ENCODE results near the gene DTD1. TPM values are rescaled to one million over a fixed set of nuclear protein-coding genes. Genes with fewer than 3 reads are reported as not detected.

DTD1 gene
- total RNA-seq, 1 donor from 2014 or later, result 35.5 TPM

DNA sequence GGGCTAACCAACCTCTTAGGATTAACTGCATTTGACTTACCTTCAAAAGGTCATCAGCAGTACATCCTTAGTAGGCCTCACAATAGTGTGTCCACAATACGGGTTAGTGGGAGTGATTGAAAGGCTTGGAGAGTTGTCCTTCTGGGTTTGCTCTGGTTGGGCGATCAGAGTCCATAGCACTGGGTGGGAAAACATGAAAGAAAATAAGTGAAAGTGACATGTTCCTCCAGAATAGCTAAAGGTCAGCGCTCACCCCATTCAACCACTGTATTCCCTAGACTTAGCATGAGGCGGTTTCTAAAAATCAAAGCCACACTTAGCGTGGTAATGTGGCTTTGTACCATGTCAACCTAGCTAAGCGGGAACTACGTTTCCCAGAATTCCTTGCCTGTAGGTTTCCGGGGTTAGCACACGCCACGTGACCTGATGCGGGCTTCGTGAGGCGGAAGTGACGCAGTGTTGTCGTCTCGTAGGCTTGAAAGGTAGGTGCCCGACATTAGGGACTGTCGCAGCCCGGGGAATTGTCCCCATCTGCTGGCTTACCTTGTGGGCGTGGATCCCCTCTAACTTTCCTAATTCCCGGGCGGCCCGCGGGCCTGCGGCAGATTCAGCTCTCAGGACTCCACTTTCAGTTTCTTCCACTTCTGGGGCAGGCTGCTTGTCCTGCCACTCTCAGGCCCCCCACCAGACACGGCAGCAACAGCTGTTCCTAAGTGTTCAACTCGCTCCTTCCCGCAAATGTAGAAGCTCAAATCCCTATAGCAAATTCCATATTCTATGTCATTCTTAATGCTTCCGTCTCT is 206.0 kb downstream of the DTD1 start:
- peak; percentile 92 to 95 for DNase-seq (ENCODE audit: low read depth in 2 of 2)

GRCh38 chr20:18794428-18794787 is 206.6 kb downstream of the DTD1 start:
- no peak for DNase-seq (ENCODE audit: low read depth in 2 of 2)

- DNase-seq (ENCODE audit: low read depth in 2 of 2), result no peak
Observed at GRCh38 chr20:18795366-18795765, 207.5 kb downstream of the DTD1 start.

DNA sequence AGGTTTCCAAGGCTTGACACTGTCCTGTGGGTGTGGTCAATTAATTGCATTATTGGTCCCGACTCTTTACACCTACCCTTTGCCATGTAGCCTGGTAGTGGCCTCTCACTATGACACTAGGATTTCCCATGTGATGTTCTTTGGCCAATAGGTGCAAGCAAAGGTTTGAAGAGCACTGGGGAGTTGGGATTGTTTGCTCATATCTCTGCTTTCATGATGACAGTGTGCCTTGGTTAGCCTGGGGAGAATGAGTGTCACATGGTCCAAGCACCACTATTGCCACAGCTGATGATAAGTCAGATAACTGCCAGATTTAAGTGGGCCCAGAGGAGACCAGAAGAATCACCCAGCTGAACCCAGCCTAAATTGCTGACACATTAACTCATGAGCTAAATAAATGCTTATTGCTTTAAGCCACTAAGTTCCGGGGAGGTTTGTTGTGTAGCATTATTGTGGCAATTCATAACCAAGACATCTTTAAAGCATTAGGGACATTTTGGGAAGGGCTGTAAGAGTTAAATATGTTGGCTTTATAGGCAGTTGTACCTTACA is 208.5 kb downstream of the DTD1 start:
- DNase-seq (ENCODE audit: low read depth in 2 of 2), result no peak

GRCh38 chr20:18801516-18801915 is 213.7 kb downstream of the DTD1 start:
- DNase-seq (ENCODE audit: low read depth in 2 of 2), result no peak

- DNase-seq (ENCODE audit: low read depth in 2 of 2), result peak in 1 of 2 donors; percentile 1
Observed at GRCh38 chr20:18802012-18802634, 214.3 kb downstream of the DTD1 start.

- DNase-seq (ENCODE audit: low read depth in 2 of 2), result no peak
Observed at GRCh38 chr20:18805881-18806280, 218.0 kb downstream of the DTD1 start.

- DNase-seq (ENCODE audit: low read depth in 2 of 2), result no peak
Observed at GRCh38 chr20:18808712-18809111, 220.9 kb downstream of the DTD1 start.

DNA sequence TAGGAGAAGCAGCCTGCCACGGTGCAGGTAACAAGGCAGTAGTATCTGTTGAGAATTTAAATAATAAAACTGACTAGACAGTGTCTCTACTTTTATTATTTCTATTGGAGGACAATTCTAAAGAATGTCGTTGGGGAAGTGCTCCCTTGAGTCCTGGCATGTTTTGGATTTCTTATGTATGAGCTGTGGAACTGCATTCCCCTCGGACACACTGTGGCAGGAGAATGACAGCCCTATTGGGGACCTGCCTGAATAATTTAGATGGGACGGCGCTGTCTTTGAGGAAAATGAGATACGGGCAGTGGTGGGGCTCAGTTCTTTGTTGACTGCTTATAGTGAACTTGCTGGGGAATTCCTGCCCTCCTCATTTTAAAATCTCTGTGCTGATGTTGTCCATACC is 223.3 kb downstream of the DTD1 start:
- no peak for DNase-seq (ENCODE audit: low read depth in 2 of 2)

- no peak for DNase-seq (ENCODE audit: low read depth in 2 of 2)
Observed at GRCh38 chr20:18811904-18812303, 224.1 kb downstream of the DTD1 start.

- DNase-seq (ENCODE audit: low read depth in 2 of 2), result no peak
Observed at GRCh38 chr20:18813483-18813882, 225.6 kb downstream of the DTD1 start, which contains the start of gene SCP2D1. TSS of gene SCP2D1 (plus strand) at chr20:18813783. CDS start at chr20:18813816, 33 bp downstream.

DNA sequence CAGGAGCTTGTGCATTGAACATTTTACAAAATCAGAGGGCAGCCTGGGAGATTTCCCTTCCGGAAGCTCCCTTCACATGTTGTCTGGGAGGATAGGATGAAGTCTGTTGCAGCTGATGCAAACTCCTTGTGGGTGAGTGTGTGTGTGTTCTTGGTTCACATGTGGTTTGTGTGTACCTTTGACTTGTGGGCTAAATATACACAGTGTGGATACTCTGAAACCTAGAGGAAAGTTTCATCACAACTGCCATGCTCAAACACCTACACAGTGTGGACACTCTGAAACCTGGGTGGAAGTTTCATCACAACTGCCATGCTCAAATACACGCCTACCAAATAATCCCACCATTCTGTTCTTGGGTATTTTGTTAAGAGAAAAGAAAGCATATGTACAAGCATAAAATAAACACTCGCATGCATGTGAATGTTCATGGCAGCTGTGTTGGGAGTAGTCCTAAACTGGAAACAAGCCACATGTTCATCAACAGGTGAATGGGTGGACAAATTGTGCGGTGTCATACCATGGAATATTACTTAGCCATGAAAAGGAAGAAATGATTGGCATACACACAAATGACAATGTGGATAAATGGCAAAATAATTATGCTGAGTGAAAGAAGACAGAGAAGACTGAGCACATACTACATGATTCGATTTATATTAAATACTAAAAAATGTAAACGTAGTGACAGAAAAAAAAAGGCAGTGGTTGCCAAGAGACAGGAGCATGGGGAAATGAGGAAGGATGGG is 227.5 kb downstream of the DTD1 start:
- DNase-seq (ENCODE audit: low read depth in 2 of 2), result no peak

Other genes starting within 250 kb of the DTD1 start
- 0.40 and 0.44 TPM in 2 replicates for gene DZANK1, start 121.0 kb upstream of the DTD1 start, total RNA-seq
- 13.3 and 13.5 TPM in 2 replicates for gene POLR3F, start 120.7 kb upstream of the DTD1 start, total RNA-seq
- 8.3 TPM in 2 replicates for gene RBBP9, start 90.8 kb upstream of the DTD1 start, total RNA-seq
- 27.2 and 42.1 TPM in 2 replicates for gene SEC23B, start 80.1 kb upstream of the DTD1 start, total RNA-seq
- gene SMIM26, start 20.6 kb upstream of the DTD1 start, total RNA-seq, result 51.9 and 82.3 TPM in 2 replicates
- gene SCP2D1, start 225.7 kb downstream of the DTD1 start, total RNA-seq, result not detected in 2 replicates

Data from lung microvascular endothelial cell (primary cell).